ENCODE results near the gene GRIK3.

The GRIK3 gene

DNA sequence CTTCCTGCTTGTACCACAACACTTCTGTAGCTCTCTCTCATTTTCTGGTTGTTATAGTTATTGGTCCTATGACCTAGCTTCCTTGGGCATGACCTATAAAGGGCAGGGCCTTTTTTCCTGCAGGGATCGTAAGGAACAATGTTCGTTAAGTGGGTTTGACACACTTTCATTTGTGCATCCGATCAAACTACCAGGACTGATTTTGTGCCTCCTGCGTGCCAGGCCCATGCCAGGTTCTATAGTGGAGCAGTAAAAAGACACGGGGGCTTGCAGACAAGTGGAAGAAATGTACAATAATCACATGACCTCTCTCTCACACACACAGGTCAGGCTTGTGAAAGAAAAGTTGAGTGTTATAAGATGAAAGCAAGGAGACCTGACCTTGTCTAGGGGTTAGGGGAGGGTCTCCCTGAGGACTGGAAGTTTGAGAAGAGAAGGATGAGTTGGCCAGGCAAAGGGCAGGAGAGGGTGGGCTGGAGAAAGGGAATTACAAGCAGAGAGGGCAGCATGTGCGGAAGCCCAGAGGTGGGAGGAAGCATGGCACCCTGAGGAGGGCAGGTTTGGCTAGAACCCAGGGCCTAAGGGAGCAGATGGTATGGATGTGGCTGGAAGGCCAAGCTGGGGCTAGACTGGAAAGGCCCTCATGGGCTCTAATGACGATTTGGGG is 145.4 kb downstream of the GRIK3 start:
- no peak for TF ChIP-seq ELF4 (IDR thresholded peaks at IDR 0.05)
- no peak for TF ChIP-seq FOXM1 (IDR thresholded peaks at IDR 0.05; ENCODE audit: borderline replicate concordance)
- no peak for TF ChIP-seq ZNF384 (IDR thresholded peaks at IDR 0.05)
- TF ChIP-seq L3MBTL2 (conservative IDR thresholded peaks at IDR 0.05), result no peak
- TF ChIP-seq SP1 (IDR thresholded peaks at IDR 0.05), result no peak
- no peak for TF ChIP-seq CTBP1 (IDR thresholded peaks at IDR 0.05; ENCODE audit: borderline replicate concordance)
- no peak for TF ChIP-seq NFRKB (IDR thresholded peaks at IDR 0.05)
- no peak for TF ChIP-seq FOXK2 (IDR thresholded peaks at IDR 0.05)
- TF ChIP-seq, protein P1, sequence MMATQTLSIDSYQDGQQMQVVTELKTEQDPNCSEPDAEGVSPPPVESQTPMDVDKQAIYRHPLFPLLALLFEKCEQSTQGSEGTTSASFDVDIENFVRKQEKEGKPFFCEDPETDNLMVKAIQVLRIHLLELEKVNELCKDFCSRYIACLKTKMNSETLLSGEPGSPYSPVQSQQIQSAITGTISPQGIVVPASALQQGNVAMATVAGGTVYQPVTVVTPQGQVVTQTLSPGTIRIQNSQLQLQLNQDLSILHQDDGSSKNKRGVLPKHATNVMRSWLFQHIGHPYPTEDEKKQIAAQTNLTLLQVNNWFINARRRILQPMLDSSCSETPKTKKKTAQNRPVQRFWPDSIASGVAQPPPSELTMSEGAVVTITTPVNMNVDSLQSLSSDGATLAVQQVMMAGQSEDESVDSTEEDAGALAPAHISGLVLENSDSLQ (IDR thresholded peaks at IDR 0.05), result no peak
- TF ChIP-seq BHLHE40 (IDR thresholded peaks at IDR 0.05; ENCODE audit: borderline replicate concordance), result no peak
- TF ChIP-seq LEF1 (IDR thresholded peaks at IDR 0.05; ENCODE audit: borderline replicate concordance), result no peak
- POLR2A ChIA-PET, result no interaction called here
- DNase-seq (ENCODE audit: extremely low spot score), result no peak
- CTCF ChIA-PET, result no interaction called here

DNA sequence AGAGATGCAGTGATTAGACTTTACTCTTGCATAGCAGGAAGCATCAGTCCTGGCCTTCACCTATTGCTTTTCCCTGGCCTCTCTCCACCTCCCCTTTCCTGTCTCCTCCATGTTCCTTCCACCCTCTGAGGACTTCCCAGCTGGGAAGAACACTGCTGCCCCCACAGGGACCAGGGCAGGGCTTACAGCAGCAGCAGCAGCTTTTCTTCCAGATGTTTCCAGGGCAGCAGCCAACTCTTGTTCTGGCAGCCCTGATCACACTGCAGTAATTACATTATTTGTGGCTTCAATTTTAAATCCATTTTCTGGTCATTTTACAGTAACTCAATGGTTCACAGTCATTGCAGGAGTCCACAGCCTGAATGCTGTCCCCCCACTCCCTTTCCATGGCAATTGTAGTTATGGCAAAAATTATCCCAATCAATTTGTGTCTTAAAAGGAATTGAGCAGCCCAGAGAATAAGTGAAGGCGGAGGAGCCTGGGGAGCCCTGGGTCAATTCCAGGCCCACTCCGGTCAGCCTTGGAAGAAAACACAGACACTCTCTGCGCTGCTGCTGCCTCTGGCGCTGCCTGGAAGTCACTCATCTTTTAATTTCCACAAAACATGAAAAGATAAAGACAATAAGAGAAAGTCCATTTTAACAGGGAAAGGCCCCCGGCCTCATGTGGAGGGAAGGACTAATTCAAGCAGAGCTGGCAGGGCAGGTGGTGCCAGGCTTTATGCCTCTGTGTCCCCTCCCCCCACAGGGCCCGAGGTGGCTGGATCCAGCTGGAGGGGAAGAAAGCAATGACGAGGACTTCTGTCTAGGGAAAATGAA is 148.6 kb downstream of the GRIK3 start:
- POLR2A ChIA-PET, result no interaction called here
- no peak for DNase-seq (ENCODE audit: extremely low spot score)
- TF ChIP-seq ZNF384 (IDR thresholded peaks at IDR 0.05), result no peak
- CTCF ChIA-PET, result no interaction called here

DNA sequence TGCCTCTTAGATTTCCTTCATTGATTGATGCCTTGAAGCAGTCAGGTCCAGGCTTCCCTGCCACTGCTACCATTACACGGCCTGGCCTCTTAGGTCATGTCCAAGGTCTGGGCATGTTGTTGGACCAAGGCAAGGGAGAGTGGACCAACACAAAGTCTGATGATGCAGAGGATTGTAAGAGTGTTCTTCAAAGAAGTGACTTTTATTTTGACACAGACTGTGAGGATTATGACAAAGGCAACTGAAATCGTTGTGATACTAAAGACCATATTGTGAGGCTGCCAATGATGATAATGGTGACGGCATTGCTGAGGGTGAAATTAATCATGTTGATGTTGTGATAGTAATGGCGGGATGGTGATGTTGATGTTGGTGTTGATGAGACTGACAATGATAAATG is 149.5 kb downstream of the GRIK3 start:
- ChIA-PET POLR2A (no interaction called here), CTCF (no interaction called here)
- DNase-seq (ENCODE audit: extremely low spot score), result no peak
- TF ChIP-seq ELF4 (IDR thresholded peaks at IDR 0.05) (no peak), SUZ12 (IDR thresholded peaks at IDR 0.05) (no peak), CTBP1 (IDR thresholded peaks at IDR 0.05; ENCODE audit: borderline replicate concordance) (no peak), ARNT (IDR thresholded peaks at IDR 0.05) (no peak), BHLHE40 (IDR thresholded peaks at IDR 0.05; ENCODE audit: borderline replicate concordance) (no peak), ZNF384 (IDR thresholded peaks at IDR 0.05) (no peak), FOXM1 (IDR thresholded peaks at IDR 0.05; ENCODE audit: borderline replicate concordance) (no peak), L3MBTL2 (conservative IDR thresholded peaks at IDR 0.05) (no peak), FOXK2 (IDR thresholded peaks at IDR 0.05) (no peak), HDGF (IDR thresholded peaks at IDR 0.05; ENCODE audit: borderline replicate concordance) (no peak), NFRKB (IDR thresholded peaks at IDR 0.05) (no peak), LEF1 (IDR thresholded peaks at IDR 0.05; ENCODE audit: borderline replicate concordance) (no peak), FOXA1 (IDR thresholded peaks at IDR 0.05) (no peak), TARDBP (IDR thresholded peaks at IDR 0.05) (no peak), SP1 (IDR thresholded peaks at IDR 0.05) (no peak)
- TF ChIP-seq, protein P1 (IDR thresholded peaks at IDR 0.05), result no peak

DNA sequence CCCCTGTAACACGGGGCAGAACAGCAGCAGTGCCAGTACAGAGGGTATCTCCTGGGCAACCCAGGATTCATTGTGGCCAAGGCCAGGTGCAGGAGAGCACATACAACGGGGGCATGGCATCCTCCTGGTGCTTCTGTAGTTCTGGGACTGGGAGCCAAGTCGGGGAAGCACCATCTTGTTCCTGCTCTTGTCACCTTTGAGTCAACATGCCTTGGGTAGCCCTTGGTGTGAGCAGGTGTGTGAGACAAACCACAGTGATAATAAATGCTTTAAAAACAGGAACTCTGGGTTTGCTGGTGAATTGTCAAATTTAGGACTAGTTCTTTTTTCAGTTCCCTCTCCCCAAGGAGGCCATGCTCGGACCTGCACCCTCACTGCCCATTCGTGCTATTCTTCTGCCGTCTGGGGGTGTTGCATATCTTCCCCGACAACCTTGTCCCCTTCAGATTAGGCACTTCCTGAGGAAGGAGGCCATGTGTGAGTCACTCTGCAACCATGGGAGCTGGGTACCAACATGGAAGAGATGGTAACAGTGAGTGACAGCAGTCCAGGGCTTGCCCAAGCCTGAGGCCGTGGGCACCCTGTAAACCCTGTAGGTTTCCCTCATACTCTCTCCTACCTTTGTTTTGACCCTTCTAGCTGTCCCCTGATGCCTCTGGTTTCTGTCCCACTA is 150.2 kb downstream of the GRIK3 start:
- no peak for DNase-seq (ENCODE audit: extremely low spot score)
- ChIA-PET POLR2A (no interaction called here), CTCF (no interaction called here)
- TF ChIP-seq ELF4 (IDR thresholded peaks at IDR 0.05) (no peak), SP1 (IDR thresholded peaks at IDR 0.05) (no peak), BHLHE40 (IDR thresholded peaks at IDR 0.05; ENCODE audit: borderline replicate concordance) (no peak), FOXA1 (IDR thresholded peaks at IDR 0.05) (no peak), ZNF384 (IDR thresholded peaks at IDR 0.05) (no peak), HDGF (IDR thresholded peaks at IDR 0.05; ENCODE audit: borderline replicate concordance) (no peak), ARNT (IDR thresholded peaks at IDR 0.05) (no peak), NFRKB (IDR thresholded peaks at IDR 0.05) (no peak), SUZ12 (IDR thresholded peaks at IDR 0.05) (no peak), LEF1 (IDR thresholded peaks at IDR 0.05; ENCODE audit: borderline replicate concordance) (no peak), L3MBTL2 (conservative IDR thresholded peaks at IDR 0.05) (no peak), FOXM1 (IDR thresholded peaks at IDR 0.05; ENCODE audit: borderline replicate concordance) (no peak), CTBP1 (IDR thresholded peaks at IDR 0.05; ENCODE audit: borderline replicate concordance) (no peak), TARDBP (IDR thresholded peaks at IDR 0.05) (no peak), FOXK2 (IDR thresholded peaks at IDR 0.05) (no peak)
- TF ChIP-seq, protein P1 (IDR thresholded peaks at IDR 0.05), result no peak

DNA sequence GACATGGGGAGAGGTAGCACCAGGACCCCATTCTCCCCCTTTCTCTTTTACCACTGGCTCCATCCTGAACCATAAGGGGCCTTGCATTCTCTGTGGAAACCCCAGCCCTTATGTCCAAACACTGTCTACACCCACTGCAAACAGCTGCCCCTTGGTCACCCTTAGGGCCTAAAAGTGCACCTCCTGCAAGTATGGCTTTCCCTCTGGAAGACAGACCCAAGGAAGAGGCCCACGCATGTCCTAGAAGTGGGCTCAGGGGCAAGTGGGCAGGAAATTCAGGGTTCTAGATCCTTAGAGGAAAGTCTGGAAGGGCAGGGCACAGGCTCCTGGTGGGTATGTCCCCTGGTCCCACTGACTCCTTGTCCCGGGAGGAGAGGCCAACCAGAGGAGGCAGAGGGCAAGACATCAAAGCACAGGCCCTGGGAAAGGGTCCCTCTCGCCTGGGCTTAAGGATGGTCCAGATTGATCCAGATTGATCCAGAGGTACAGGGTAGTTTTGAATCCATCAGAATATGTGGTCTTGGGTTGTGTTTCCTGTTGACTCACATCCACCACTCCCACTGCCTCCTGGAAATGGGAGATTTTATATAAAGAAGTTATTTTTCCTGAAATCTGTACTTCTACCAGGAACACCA is 150.9 kb downstream of the GRIK3 start:
- POLR2A ChIA-PET, result no interaction called here
- TF ChIP-seq ELF4 (IDR thresholded peaks at IDR 0.05) (no peak), TARDBP (IDR thresholded peaks at IDR 0.05) (no peak), FOXA1 (IDR thresholded peaks at IDR 0.05) (no peak), CTBP1 (IDR thresholded peaks at IDR 0.05; ENCODE audit: borderline replicate concordance) (no peak), LEF1 (IDR thresholded peaks at IDR 0.05; ENCODE audit: borderline replicate concordance) (no peak), L3MBTL2 (conservative IDR thresholded peaks at IDR 0.05) (no peak), HDGF (IDR thresholded peaks at IDR 0.05; ENCODE audit: borderline replicate concordance) (no peak)
- TF ChIP-seq, protein P1 (IDR thresholded peaks at IDR 0.05), result no peak
- CTCF ChIA-PET, result no interaction called here
- DNase-seq (ENCODE audit: extremely low spot score), result no peak

Measured in HEK293T (cell line).